WTC11 (cell line): ENCODE data around the gene ZNF674. TPM values are rescaled to one million over a fixed set of nuclear protein-coding genes. Genes with fewer than 3 reads are reported as not detected.

Experiments
- ATAC-seq: fragments of 200-7000 bp; cut with Tn5 transposase; 2 replicates; pipeline ENCODE4 v1.10.0; 2021; ENCODE audit warnings: mild to moderate bottlenecking, moderate library complexity
- CTCF ChIA-PET: fragments of 300-600 bp; sonication (Branson Sonifier 250); formaldehyde crosslinking; loops from one replicate; lab custom pipeline; 2021; ENCODE audit warnings: antibody characterized with exemption; lab: Charles Lee
- POLR2A ChIA-PET: fragments of 350-600 bp; sonication (Branson Sonifier 250); formaldehyde crosslinking; loops from one replicate; lab custom pipeline; 2021; ENCODE audit warnings: antibody characterized with exemption; lab: Charles Lee
- DNase-seq: peaks from one replicate; pipeline ENCODE4 v3.0.0; 2021; ENCODE audit warnings: low spot score
- H3K27ac Mint-ChIP-seq: 2 replicates; pipeline ENCODE4 v1.8.0; 2021; ENCODE audit warnings: mixed read lengths
- H3K27me3 Mint-ChIP-seq: 2 replicates; pipeline ENCODE4 v1.8.0; 2021; ENCODE audit warnings: low read depth, mild to moderate bottlenecking, moderate library complexity, mixed read lengths
- H3K36me3 Mint-ChIP-seq: 2 replicates; pipeline ENCODE4 v1.8.0; 2021; ENCODE audit warnings: mixed read lengths
- H3K4me1 Mint-ChIP-seq: 2 replicates; pipeline ENCODE4 v1.8.0; 2022; ENCODE audit warnings: mixed read lengths
- H3K4me3 Mint-ChIP-seq: 2 replicates; pipeline ENCODE4 v1.8.0; 2021; ENCODE audit warnings: mild to moderate bottlenecking, moderate library complexity, mixed read lengths
- H3K9me3 Mint-ChIP-seq: 2 replicates; pipeline ENCODE4 v1.8.0; 2021; ENCODE audit warnings: mixed read lengths
- CDX4 ChIP-seq: fragments of 250-450 bp; sonication (Bioruptor Pico); IDR thresholded peaks from 2 replicates; pipeline ENCODE4 v1.9.0; 2021; ENCODE audit warnings: moderate library complexity, mild to moderate bottlenecking, inconsistent platforms, borderline replicate concordance
- CREM ChIP-seq: sonication (generic); formaldehyde crosslinking; IDR thresholded peaks from 2 replicates; pipeline ENCODE4 v1.8.1; 2022; ENCODE audit warnings: mild to moderate bottlenecking, missing genetic modification reagents, moderate library complexity
- E2F4 ChIP-seq: sonication (generic); formaldehyde crosslinking; IDR thresholded peaks from 2 replicates; pipeline ENCODE4 v1.8.1; 2022; ENCODE audit warnings: low read depth, mild to moderate bottlenecking, moderate library complexity, missing genetic modification reagents, borderline replicate concordance
- RELA ChIP-seq: sonication (generic); formaldehyde crosslinking; IDR thresholded peaks from 2 replicates; pipeline ENCODE4 v1.8.1; 2022; ENCODE audit warnings: missing genetic modification reagents, mild to moderate bottlenecking, borderline replicate concordance
- SMAD3 ChIP-seq: sonication (generic); formaldehyde crosslinking; IDR thresholded peaks from 2 replicates; pipeline ENCODE4 v1.8.0; 2022; ENCODE audit warnings: missing genetic modification reagents, mild to moderate bottlenecking, borderline replicate concordance
- SOX15 ChIP-seq: fragments of 250-450 bp; sonication (Bioruptor Pico); IDR thresholded peaks from 2 replicates; pipeline ENCODE4 v1.9.0; 2021; ENCODE audit warnings: mild to moderate bottlenecking
- STAT6 ChIP-seq: sonication (generic); formaldehyde crosslinking; conservative IDR thresholded peaks from 2 replicates; pipeline ENCODE4 v1.8.1; 2023; ENCODE audit warnings: mild to moderate bottlenecking, low read depth, missing genetic modification reagents, moderate library complexity
- TEAD1 ChIP-seq: sonication (generic); formaldehyde crosslinking; IDR thresholded peaks from 2 replicates; pipeline ENCODE4 v1.8.0; 2022; ENCODE audit warnings: mild to moderate bottlenecking, missing genetic modification reagents
- USF1 ChIP-seq: sonication (generic); formaldehyde crosslinking; IDR thresholded peaks from 2 replicates; pipeline ENCODE4 v1.8.0; 2022; ENCODE audit warnings: mild to moderate bottlenecking, missing genetic modification reagents
- ZBTB21 ChIP-seq: sonication (generic); formaldehyde crosslinking; IDR thresholded peaks from 2 replicates; pipeline ENCODE4 v1.8.1; 2023; ENCODE audit warnings: mild to moderate bottlenecking, missing genetic modification reagents, borderline replicate concordance
- ZNF232 ChIP-seq: sonication (generic); formaldehyde crosslinking; IDR thresholded peaks from 2 replicates; pipeline ENCODE4 v1.8.0; 2022; ENCODE audit warnings: mild to moderate bottlenecking, missing genetic modification reagents
- ZNF281 ChIP-seq: sonication (generic); formaldehyde crosslinking; IDR thresholded peaks from 2 replicates; pipeline ENCODE4 v1.8.0; 2023; ENCODE audit warnings: mild to moderate bottlenecking, missing genetic modification reagents
- ZNF416 ChIP-seq: fragments of 250-450 bp; sonication (Bioruptor Pico); IDR thresholded peaks from 2 replicates; pipeline ENCODE4 v1.9.0; 2021; ENCODE audit warnings: mild to moderate bottlenecking, inconsistent platforms
- ZNF532 ChIP-seq: fragments of 250-450 bp; sonication (Bioruptor Pico); IDR thresholded peaks from 2 replicates; pipeline ENCODE4 v1.9.0; 2021; ENCODE audit warnings: mild to moderate bottlenecking, borderline replicate concordance
- ZNF671 ChIP-seq: fragments of 250-450 bp; sonication (Bioruptor Pico); IDR thresholded peaks from 2 replicates; pipeline ENCODE4 v1.8.0; 2021; ENCODE audit warnings: mild to moderate bottlenecking
- ZSCAN18 ChIP-seq: fragments of 250-450 bp; sonication (Bioruptor Pico); IDR thresholded peaks from 2 replicates; pipeline ENCODE4 v2.1.2; 2022; ENCODE audit warnings: mild to moderate bottlenecking, moderate library complexity
- total RNA-seq: library from RNA; stranded (reverse); gene quantifications from 3 replicates; pipeline ENCODE4 v1.2.3, GENCODE V29; 2021

Gene ZNF674
- total RNA-seq, 1 experiment from 2014 or later: 7.0 TPM

GRCh38 chrX:46567388-46567787 lies 22.2 kb upstream of the ZNF674 start:
- no peak for DNase-seq
- ATAC-seq: no peak
- H3K9me3 Mint-ChIP-seq: no peaks in the 10 kb centered on the region
- TF ChIP-seq ZNF281 (CRISPR knock-in tag) (no peak), CDX4 (CRISPR knock-in tag) (no peak), TEAD1 (CRISPR knock-in tag) (no peak), SOX15 (CRISPR knock-in tag) (no peak), SMAD3 (no peak), USF1 (CRISPR knock-in tag) (no peak), ZNF671 (CRISPR knock-in tag) (no peak)
- no peak overlapping the region for H3K27ac Mint-ChIP-seq
- H3K4me1 Mint-ChIP-seq: peaks cover 12% of the 10 kb centered on the region
- CTCF ChIA-PET: no interaction called here
- no peaks in the 10 kb centered on the region; the same call in 1 of the 2 replicates for H3K27me3 Mint-ChIP-seq
- POLR2A ChIA-PET: interaction anchor here (0.6 kb wide), 1 partner anchor 45 kb away, joined by 3 read pairs; no protein-coding TSS in a partner anchor
- H3K4me3 Mint-ChIP-seq: no peak overlapping the region
- no peaks in the 10 kb centered on the region for H3K36me3 Mint-ChIP-seq

GRCh38 chrX:46561824-46562657 lies 16.8 kb upstream of the ZNF674 start:
- POLR2A ChIA-PET: no interaction called here
- Mint-ChIP-seq H3K36me3 (peaks cover 3% of the 10 kb centered on the region), H3K4me3 (no peak overlapping the region), H3K27ac (peak overlapping the region; percentile 26), H3K27me3 (no peaks in the 10 kb centered on the region), H3K9me3 (no peaks in the 10 kb centered on the region), H3K4me1 (peaks cover 10% of the 10 kb centered on the region)
- no peak for ATAC-seq
- no peak for DNase-seq
- CTCF ChIA-PET: no interaction called here
- TF ChIP-seq ZBTB21 (CRISPR knock-in tag) (no peak), ZNF416 (CRISPR knock-in tag) (no peak), ZSCAN18 (CRISPR knock-in tag) (no peak), ZNF232 (CRISPR knock-in tag) (no peak), E2F4 (CRISPR knock-in tag) (no peak), ZNF532 (CRISPR knock-in tag) (no peak), CREM (CRISPR knock-in tag) (no peak), STAT6 (no peak), RELA (CRISPR knock-in tag) (no peak), ZNF281 (CRISPR knock-in tag) (no peak)
